NCI-H1930 (cell line): ENCODE data around the gene ADORA2A.

ENCODE experiments used
- DNase-seq, 2 experiments: peaks; one replicate each; lab custom pipeline; 2025; lab: John Stamatoyannopoulos, UW

Gene ADORA2A

GRCh38 chr22:24453853-24454252 lies 26.5 kb downstream of the ADORA2A start:
- no peak for DNase-seq

- DNase-seq = no peak
Measured at GRCh38 chr22:24455039-24455438, 27.6 kb downstream of the ADORA2A start.

GRCh38 chr22:24455751-24456426 lies 28.5 kb downstream of the ADORA2A start:
- no peak for DNase-seq

- DNase-seq = no peak
Measured at GRCh38 chr22:24457894-24458420, 30.6 kb downstream of the ADORA2A start.

- DNase-seq = no peak
Measured at GRCh38 chr22:24459911-24460310, 32.5 kb downstream of the ADORA2A start.

- DNase-seq = no peak
Measured at GRCh38 chr22:24460418-24461089, 33.2 kb downstream of the ADORA2A start.

- DNase-seq = no peak
Measured at GRCh38 chr22:24463071-24463760, 35.8 kb downstream of the ADORA2A start.

- no peak for DNase-seq
Measured at GRCh38 chr22:24465566-24465965, 38.2 kb downstream of the ADORA2A start.

- no peak for DNase-seq
Measured at GRCh38 chr22:24465975-24466374, 38.6 kb downstream of the ADORA2A start.

GRCh38 chr22:24466716-24467328 lies 39.4 kb downstream of the ADORA2A start:
- no peak for DNase-seq

- DNase-seq = no peak
Measured at GRCh38 chr22:24467340-24467739, 39.9 kb downstream of the ADORA2A start.

- no peak for DNase-seq
Measured at GRCh38 chr22:24471570-24471969, 44.2 kb downstream of the ADORA2A start.

GRCh38 chr22:24473284-24473683 lies 45.9 kb downstream of the ADORA2A start:
- no peak for DNase-seq

GRCh38 chr22:24474221-24474620 lies 46.8 kb downstream of the ADORA2A start:
- DNase-seq = no peak

GRCh38 chr22:24474649-24475255 lies 47.4 kb downstream of the ADORA2A start:
- no peak for DNase-seq

GRCh38 chr22:24481641-24482040 lies 54.2 kb downstream of the ADORA2A start:
- DNase-seq = no peak

- DNase-seq = no peak
Measured at GRCh38 chr22:24482575-24482974, 55.2 kb downstream of the ADORA2A start.

GRCh38 chr22:24482998-24483397 lies 55.6 kb downstream of the ADORA2A start:
- no peak for DNase-seq

GRCh38 chr22:24483976-24484545 lies 56.7 kb downstream of the ADORA2A start:
- DNase-seq = no peak

GRCh38 chr22:24485170-24485569 lies 57.8 kb downstream of the ADORA2A start:
- DNase-seq = no peak

GRCh38 chr22:24485608-24486007 lies 58.2 kb downstream of the ADORA2A start:
- no peak for DNase-seq

- DNase-seq = no peak
Measured at GRCh38 chr22:24486501-24486921, 59.1 kb downstream of the ADORA2A start.
